Right lobe of liver (tissue), 4 donors: ENCODE data around the gene ING3.

Source experiments
- POLR2A ChIP-seq: fragments of 450-650 bp; IDR thresholded peaks from one replicate; pipeline ENCODE4 v1.6.1; 2017; ENCODE audit warnings: antibody characterized with exemption, mild to moderate bottlenecking
- TF ChIP-seq, protein P1 (sequence below), 4 donors: fragments of 200-600 bp in 3 of 4; fragments of 450-650 bp in 1 of 4; IDR thresholded peaks; one replicate each; pipeline versions ENCODE4 v1.5.1 to v1.8.0; 2016 to 2022; ENCODE audit warnings: antibody characterized with exemption in 4 of 4, mild to moderate bottlenecking in 2 of 4
- donor health status: DM: no; HTN: no; CAD: no.
- donor health status: DM: no; HTN: no; CAD: no.
- donor health status: DM: no; HTN: yes; CAD: no.

DNA sequence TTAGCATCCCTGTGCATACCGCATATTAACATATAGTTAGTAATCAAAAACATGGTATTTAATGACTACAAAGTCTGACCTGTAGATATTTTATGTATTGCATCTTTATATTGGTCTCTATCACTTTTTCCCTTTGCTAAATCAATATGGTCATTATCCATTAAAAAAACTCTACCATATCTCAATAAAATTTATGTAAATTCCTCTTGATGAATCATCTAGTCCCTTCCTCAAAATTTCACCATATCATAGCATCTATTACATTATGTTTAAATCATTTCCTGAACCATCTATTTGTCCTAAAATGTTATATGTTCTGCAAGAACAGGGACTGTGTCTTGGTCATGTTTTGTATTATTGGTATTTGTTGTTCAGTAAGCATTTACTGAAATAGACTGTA is 7.7 kb upstream of the ING3 start:
- TF ChIP-seq, protein P1, sequence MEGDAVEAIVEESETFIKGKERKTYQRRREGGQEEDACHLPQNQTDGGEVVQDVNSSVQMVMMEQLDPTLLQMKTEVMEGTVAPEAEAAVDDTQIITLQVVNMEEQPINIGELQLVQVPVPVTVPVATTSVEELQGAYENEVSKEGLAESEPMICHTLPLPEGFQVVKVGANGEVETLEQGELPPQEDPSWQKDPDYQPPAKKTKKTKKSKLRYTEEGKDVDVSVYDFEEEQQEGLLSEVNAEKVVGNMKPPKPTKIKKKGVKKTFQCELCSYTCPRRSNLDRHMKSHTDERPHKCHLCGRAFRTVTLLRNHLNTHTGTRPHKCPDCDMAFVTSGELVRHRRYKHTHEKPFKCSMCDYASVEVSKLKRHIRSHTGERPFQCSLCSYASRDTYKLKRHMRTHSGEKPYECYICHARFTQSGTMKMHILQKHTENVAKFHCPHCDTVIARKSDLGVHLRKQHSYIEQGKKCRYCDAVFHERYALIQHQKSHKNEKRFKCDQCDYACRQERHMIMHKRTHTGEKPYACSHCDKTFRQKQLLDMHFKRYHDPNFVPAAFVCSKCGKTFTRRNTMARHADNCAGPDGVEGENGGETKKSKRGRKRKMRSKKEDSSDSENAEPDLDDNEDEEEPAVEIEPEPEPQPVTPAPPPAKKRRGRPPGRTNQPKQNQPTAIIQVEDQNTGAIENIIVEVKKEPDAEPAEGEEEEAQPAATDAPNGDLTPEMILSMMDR (IDR thresholded peaks at IDR 0.05), result no peak
- TF ChIP-seq POLR2A, result no peak
